ENCODE measurements around the gene ITIH5.

The ITIH5 gene

GRCh38 chr10:7593905-7594304 is 72.9 kb downstream of the ITIH5 start:
- TF ChIP-seq CTCF (IDR thresholded peaks at IDR 0.05; ENCODE audit: low read length, missing control alignments), result no peak
- no peak overlapping the region for H3K4me3 ChIP-seq (replicated peaks; ENCODE audit: low read depth, low read length)
- no peak for DNase-seq (ENCODE audit: low read depth)

- H3K4me3 ChIP-seq (replicated peaks; ENCODE audit: low read depth, low read length), result no peak overlapping the region
- TF ChIP-seq CTCF (IDR thresholded peaks at IDR 0.05; ENCODE audit: low read length, missing control alignments), result no peak
- no peak for DNase-seq (ENCODE audit: low read depth)
These were observed 73.7 kb downstream of the ITIH5 start for GRCh38 chr10:7593063-7593462.

GRCh38 chr10:7592627-7593026 is 74.1 kb downstream of the ITIH5 start:
- TF ChIP-seq CTCF (IDR thresholded peaks at IDR 0.05; ENCODE audit: low read length, missing control alignments), result no peak

GRCh38 chr10:7590271-7590670 is 76.5 kb downstream of the ITIH5 start:
- no peak for TF ChIP-seq CTCF (IDR thresholded peaks at IDR 0.05; ENCODE audit: low read length, missing control alignments)
- DNase-seq (ENCODE audit: low read depth), result no peak

More at GRCh38 chr10:7592627-7593026, 74.1 kb downstream of the ITIH5 start:
- H3K4me3 ChIP-seq (replicated peaks; ENCODE audit: low read depth, low read length), result no peak overlapping the region
- no peak for DNase-seq (ENCODE audit: low read depth)

GRCh38 chr10:7589748-7590147 is 77.0 kb downstream of the ITIH5 start:
- DNase-seq (ENCODE audit: low read depth), result no peak
- TF ChIP-seq CTCF (IDR thresholded peaks at IDR 0.05; ENCODE audit: low read length, missing control alignments), result no peak
- H3K4me3 ChIP-seq (replicated peaks; ENCODE audit: low read depth, low read length), result no peak overlapping the region

More at GRCh38 chr10:7590271-7590670, 76.5 kb downstream of the ITIH5 start:
- no peak overlapping the region for H3K4me3 ChIP-seq (replicated peaks; ENCODE audit: low read depth, low read length)

GRCh38 chr10:7587865-7588188 is 78.9 kb downstream of the ITIH5 start:
- H3K4me3 ChIP-seq (replicated peaks; ENCODE audit: low read depth, low read length), result no peak overlapping the region
- TF ChIP-seq CTCF (IDR thresholded peaks at IDR 0.05; ENCODE audit: low read length, missing control alignments), result no peak
- no peak for DNase-seq (ENCODE audit: low read depth)

GRCh38 chr10:7587168-7587864 is 79.5 kb downstream of the ITIH5 start:
- TF ChIP-seq CTCF (IDR thresholded peaks at IDR 0.05; ENCODE audit: low read length, missing control alignments), result no peak
- H3K4me3 ChIP-seq (replicated peaks; ENCODE audit: low read depth, low read length), result no peak overlapping the region
- no peak for DNase-seq (ENCODE audit: low read depth)

Data from fibroblast of pulmonary artery (primary cell).